HEK293T (cell line): ENCODE measurements around the gene SNX22.

Experiments
- BHLHE40 ChIP-seq: fragments of 450-650 bp; IDR thresholded peaks from 2 replicates; pipeline ENCODE4 v1.6.1; 2016; ENCODE audit warnings: mild to moderate bottlenecking, moderate library complexity, borderline replicate concordance
- CTBP1 ChIP-seq: fragments of 450-650 bp; IDR thresholded peaks from 2 replicates; pipeline ENCODE4 v1.6.1; 2016; ENCODE audit warnings: borderline replicate concordance
- ELF4 ChIP-seq: fragments of 450-650 bp; IDR thresholded peaks from 2 replicates; pipeline ENCODE4 v1.6.1; 2017; ENCODE audit warnings: antibody characterized with exemption
- FOXA1 ChIP-seq: fragments of 450-650 bp; IDR thresholded peaks from 2 replicates; pipeline ENCODE4 v1.6.1; 2016; ENCODE audit warnings: mild to moderate bottlenecking
- FOXK2 ChIP-seq: fragments of 450-650 bp; IDR thresholded peaks from 2 replicates; pipeline ENCODE4 v1.6.1; 2016; ENCODE audit warnings: mild to moderate bottlenecking
- FOXM1 ChIP-seq: fragments of 450-650 bp; IDR thresholded peaks from 2 replicates; pipeline ENCODE4 v1.6.1; 2017; ENCODE audit warnings: mild to moderate bottlenecking, borderline replicate concordance
- HDGF ChIP-seq: fragments of 450-650 bp; IDR thresholded peaks from 2 replicates; pipeline ENCODE4 v1.6.1; 2017; ENCODE audit warnings: antibody characterized with exemption, borderline replicate concordance
- L3MBTL2 ChIP-seq: fragments of 450-650 bp; conservative IDR thresholded peaks from 2 replicates; pipeline ENCODE4 v1.6.1; 2016; ENCODE audit warnings: mild to moderate bottlenecking
- LEF1 ChIP-seq: fragments of 450-650 bp; IDR thresholded peaks from 2 replicates; pipeline ENCODE4 v1.6.1; 2017; ENCODE audit warnings: mild to moderate bottlenecking, borderline replicate concordance
- SP1 ChIP-seq: fragments of 450-650 bp; IDR thresholded peaks from 2 replicates; pipeline ENCODE4 v1.6.1; 2017
- SUZ12 ChIP-seq: fragments of 450-650 bp; IDR thresholded peaks from 2 replicates; pipeline ENCODE4 v1.6.1; 2016; ENCODE audit warnings: mild to moderate bottlenecking
- TARDBP ChIP-seq: fragments of 450-650 bp; IDR thresholded peaks from 2 replicates; pipeline ENCODE4 v1.6.1; 2016
- ZNF384 ChIP-seq: fragments of 450-650 bp; IDR thresholded peaks from 2 replicates; pipeline ENCODE4 v1.6.1; 2016
- TF ChIP-seq, protein P1 (sequence below): fragments of 450-650 bp; IDR thresholded peaks from 2 replicates; pipeline ENCODE4 v1.6.1; 2016

DNA sequence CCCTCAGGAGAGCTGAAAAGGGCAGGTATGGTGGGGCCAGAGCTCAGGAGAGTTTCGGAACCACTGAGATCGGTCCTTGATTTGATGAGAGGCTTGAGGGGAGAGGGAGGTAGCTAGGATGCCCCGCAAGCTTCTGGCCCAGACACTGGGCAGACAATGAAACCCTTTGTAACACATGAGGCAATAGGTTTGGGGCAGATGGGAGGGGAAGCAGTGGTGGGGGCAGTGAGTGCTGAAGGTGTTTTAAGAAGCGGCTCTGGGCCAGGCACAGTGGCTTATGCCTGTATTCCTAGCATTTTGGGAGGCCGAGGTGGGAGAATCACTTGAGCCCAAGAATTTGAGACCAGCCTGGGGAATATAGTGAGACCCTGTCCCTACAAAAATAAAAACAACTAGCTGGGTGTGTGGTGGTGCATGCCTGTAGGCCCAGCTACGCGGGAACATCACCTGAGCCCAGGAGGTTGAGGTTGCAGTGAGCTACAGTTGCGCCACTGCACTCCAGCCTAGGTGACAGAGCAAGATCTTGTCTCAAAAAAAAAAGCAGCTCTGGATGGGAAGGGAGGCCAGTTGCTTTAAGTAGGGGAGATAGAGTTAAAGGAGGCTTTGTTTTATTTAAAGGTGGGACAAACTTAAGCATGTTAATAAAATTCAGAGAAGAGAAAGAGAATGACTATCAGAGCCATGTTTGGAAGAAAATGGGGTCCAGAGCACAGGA lies 9.6 kb upstream of the SNX22 start:
- TF ChIP-seq SP1 (no peak), SUZ12 (no peak), ELF4 (no peak), L3MBTL2 (no peak), ZNF384 (no peak), CTBP1 (no peak), BHLHE40 (no peak), HDGF (no peak), FOXM1 (no peak), LEF1 (no peak), FOXA1 (no peak), FOXK2 (no peak), TARDBP (no peak)
- TF ChIP-seq, protein P1, sequence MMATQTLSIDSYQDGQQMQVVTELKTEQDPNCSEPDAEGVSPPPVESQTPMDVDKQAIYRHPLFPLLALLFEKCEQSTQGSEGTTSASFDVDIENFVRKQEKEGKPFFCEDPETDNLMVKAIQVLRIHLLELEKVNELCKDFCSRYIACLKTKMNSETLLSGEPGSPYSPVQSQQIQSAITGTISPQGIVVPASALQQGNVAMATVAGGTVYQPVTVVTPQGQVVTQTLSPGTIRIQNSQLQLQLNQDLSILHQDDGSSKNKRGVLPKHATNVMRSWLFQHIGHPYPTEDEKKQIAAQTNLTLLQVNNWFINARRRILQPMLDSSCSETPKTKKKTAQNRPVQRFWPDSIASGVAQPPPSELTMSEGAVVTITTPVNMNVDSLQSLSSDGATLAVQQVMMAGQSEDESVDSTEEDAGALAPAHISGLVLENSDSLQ = no peak
